ENCODE results near the gene DMP1. TPM values are rescaled to one million over a fixed set of nuclear protein-coding genes. Genes with fewer than 3 reads are reported as not detected.
"Not testable (repeated sequence)": the region's sequence is repeated elsewhere in the genome, so short reads cannot be mapped to it uniquely, and the experiment has no call there.

The DMP1 gene
- polyA plus RNA-seq, 10 donors, result 0.07 TPM; not detected in 9

GRCh38 chr4:87679449-87680169, 29.5 kb downstream of the DMP1 start:
- peak; percentile 50 to 77 (median 71) for DNase-seq

GRCh38 chr4:87680271-87680670, 30.2 kb downstream of the DMP1 start:
- no peak for DNase-seq

DNA sequence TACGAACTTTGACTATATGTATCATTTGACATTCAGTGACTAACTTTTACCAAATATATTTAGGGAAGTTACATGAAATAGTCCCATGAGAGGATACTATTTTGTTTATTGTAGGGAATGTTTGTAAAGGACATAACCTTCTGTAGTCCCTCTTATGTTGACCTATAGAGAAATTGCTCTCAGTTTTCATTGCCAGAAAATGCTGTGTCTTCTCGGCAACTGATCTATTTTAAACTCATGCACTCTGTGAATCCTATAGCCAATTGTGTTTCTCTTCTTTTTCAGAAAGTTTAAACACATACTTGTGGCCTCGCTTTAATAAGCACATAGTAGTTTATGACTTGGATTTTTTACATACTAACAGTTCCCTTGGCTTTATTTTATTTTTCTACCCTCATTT, 38.2 kb downstream of the DMP1 start:
- DNase-seq, result peak in 2 of 3 donors; percentile 7 to 43

DNA sequence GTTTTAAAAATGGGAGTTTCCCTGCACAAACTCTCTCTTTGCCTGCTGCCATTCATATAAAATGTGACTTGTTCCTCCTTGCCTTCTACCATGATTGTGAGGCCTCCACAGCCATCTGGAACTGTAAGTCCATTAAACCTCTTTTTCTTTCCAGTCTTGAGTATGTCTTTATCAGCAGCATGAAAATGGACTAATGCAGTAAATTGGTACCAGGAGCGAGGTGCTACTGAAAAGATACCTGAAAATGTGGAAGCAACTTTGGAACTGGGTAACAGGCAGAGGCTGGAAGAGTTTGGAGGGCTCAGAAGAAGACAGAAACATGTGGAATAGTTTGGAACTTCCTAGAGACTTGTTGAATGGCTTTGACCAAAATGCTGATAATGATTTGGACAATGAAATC, 40.9 kb downstream of the DMP1 start:
- DNase-seq, result not testable (repeated sequence)

DNA sequence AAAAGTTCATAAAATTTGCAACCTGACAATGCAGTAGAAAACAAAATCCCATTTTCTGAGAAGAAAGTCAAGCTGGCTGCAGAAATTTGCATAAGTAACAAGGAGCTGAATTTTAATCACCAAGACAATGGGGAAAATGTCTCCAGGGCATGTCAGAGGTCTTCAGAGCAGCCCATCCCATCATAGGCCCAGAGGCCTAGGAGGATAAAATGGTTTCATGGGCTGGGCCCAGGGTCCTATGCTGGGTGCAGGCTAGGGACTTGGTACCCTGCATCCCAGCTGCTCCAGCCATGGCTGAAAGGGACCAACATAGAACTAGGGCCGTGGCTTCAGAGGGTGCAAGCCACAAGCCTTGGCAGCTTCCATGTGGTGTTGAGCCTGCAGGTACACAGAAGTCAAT, 42.0 kb downstream of the DMP1 start:
- DNase-seq, result not testable (repeated sequence)

DNA sequence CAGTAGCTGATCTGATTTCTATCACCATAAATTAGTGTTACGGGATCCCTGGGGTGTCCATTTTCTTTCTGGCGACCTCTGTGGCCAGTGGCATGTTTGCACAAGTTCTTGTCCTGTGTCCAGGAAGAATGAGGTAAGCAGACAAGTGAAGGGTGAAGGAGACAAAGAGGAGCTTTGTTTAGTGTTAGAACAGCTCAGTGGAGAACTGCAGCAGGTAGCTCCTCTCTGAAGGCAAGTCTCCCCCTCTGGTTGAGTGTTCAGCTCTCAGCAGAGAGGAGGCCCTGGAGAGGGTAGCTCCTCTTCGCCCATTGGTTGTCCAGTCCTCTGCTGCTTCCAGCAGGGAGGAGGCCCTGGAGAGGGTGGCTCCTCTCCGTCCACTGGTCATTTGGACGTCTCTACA, 47.2 kb downstream of the DMP1 start:
- no peak for DNase-seq

GRCh38 chr4:87697945-87698344, 47.9 kb downstream of the DMP1 start:
- no peak for DNase-seq

DNA sequence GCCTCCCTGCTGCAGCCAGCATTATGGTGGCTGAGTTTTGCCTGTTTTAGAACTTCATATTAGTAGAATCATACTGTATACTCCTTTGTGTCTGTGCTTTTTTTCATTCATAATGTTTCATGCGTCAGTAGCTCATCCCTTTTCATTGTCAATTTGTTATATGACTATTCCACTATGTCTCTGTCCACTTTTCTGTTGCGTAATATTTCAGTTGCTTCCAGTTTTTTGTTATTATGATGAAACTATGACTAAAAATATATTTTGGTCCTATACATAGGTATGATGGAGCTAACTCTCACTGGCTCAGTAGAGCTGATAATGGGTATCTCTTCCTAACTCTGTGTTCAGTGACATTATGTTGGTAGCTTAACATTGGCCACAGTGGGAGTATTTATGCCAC, 48.3 kb downstream of the DMP1 start:
- no peak for DNase-seq

DNA sequence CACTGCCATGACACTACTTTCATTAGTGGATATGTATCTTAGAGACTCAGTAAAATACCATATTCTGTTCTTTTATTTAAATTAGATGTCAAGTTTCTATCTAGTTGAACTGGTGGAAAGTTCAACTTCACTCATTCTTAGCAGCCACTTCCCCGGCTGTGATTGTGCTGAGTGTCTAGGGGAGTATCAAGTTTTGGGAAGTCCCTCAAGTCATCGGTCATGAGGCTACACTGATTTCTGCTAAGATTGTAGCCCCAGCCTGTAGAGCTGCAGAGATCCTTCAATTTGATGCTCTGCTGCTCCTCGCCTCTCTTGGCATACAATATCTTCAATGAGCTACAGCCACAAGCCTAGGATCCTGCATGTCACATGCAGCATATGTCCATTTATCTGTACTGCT, 53.9 kb downstream of the DMP1 start:
- DNase-seq, result no peak

GRCh38 chr4:87707279-87707918, 57.3 kb downstream of the DMP1 start:
- DNase-seq, result no peak

Other genes starting within 250 kb of the DMP1 start
- 10 to 100 TPM; 25.6 to 35.6 (median 29.0) TPM for gene NUDT9, start 227.7 kb upstream of the DMP1 start, polyA plus RNA-seq (ENCODE audit: insufficient read length in 10 of 10)
- 100 to 1,000 TPM; 191 to 405 (median 309) TPM for gene SPARCL1, start 120.9 kb upstream of the DMP1 start, polyA plus RNA-seq (ENCODE audit: insufficient read length in 10 of 10)
- not detected for gene DSPP, start 41.8 kb upstream of the DMP1 start, polyA plus RNA-seq (ENCODE audit: insufficient read length in 10 of 10)
- under 1 TPM in 3 of 10 donors, not detected in 7; 0.08 to 0.39 (median 0.36) TPM for gene IBSP, start 149.3 kb downstream of the DMP1 start, polyA plus RNA-seq (ENCODE audit: insufficient read length in 10 of 10)
- gene MEPE, start 182.7 kb downstream of the DMP1 start, polyA plus RNA-seq (ENCODE audit: insufficient read length in 10 of 10), result not detected